ENCODE results near the gene CCR9.

Gene CCR9

DNA sequence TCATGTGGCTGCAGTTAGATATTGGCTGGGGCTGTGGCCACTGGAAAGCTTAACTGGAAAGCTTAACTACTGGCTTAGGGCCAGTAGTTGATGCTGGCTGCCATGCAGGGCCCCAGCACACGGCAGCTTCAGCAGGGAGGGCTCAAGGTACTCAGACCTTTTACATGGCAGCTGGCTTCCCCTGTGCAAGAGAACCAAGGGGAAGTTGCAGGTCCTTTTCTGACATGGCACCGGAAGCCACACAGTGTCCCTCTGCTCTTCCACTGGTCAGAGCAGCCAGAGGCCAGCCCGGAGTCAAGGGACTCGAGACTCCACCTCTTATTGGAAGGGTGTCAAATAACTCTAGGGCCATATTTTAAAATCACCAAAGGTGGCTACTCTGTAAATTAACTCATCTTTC lies 24.5 kb downstream of the CCR9 start:
- FAIRE-seq = no peak

DNA sequence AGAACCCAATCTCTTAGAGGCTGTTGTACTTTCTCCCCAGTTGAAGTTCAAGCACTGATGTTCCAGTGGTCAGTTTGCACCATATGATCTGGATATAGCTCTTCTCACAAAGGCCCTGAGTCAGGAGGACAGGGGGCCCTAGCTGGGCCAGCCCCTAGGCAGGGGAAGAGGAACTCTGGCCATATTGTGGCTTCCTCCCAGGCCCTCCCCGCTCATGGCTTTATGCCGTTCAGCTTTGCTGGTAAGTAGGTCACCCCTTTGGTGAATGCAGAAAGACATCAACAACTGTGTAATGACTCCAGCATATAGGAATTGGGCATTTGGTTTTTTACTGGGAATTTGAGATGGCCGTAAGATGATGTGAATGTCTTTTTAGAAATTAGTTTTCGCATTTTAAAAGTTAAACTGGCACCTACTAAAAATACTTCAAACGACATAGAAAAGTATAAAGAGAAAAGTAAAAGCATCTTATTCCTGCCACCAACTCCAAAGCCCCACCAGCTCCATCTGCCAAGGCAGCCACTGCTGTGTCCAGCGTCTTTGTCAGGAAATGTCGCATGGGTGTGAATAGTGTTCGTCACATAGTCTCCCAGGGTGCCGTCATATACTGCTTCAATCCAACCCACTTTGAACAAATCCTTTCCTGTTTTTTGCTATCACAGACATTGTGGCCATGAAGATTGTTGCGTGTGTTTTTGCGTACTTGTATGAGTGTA lies 25.3 kb downstream of the CCR9 start:
- no peak for FAIRE-seq

DNA sequence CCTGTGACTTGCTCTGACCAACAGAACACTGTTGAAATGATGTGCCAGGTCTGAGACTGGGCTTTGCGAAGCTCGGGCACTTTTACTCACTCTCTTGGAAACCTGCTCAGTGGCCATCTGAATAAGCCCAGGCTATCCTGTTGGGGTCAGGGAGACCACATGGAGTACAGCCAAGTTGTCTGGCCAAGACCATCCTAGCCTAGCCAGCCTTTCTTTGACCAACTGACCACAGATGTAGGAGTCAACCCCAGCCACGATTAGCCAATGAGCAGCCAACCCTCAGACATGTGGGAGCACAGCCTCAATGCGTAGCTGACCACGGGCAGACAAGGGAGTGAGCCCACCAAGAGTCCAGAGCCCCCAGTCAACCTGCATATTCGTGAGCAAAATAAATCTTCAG lies 26.1 kb downstream of the CCR9 start:
- FAIRE-seq = no peak

DNA sequence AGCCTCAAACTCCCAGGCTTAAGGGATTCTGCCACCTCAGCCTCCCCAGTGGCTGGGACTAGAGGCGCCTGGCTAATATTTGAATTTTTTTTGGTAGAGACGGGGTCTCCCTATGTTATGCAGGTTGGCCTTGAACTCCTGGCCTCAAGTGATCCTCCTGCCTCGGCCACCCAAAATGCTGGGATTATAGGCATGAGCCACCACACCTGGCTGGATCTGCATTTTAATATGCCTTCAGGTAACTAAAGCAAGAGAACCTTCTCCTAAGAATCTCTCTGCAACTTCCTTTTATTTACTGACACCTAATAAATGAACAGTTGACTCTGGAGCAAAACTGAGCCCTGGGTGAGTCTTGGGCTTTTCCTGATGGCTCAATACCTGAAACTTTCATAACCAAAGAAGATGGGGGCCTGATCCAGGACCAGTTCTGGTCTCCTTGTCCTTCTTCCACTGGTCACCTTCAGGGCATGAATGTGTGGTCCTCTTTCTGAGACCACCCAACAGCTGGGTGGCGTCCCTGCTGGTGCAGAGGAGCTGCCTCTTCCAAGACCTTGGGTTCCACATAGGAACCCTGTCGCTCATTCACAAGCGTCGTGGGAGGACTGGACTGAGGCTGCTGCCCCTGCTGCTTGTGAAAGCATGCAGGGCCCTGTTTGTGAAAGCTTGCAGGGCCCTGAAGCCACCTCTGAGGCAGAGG lies 28.2 kb downstream of the CCR9 start:
- no peak for FAIRE-seq

DNA sequence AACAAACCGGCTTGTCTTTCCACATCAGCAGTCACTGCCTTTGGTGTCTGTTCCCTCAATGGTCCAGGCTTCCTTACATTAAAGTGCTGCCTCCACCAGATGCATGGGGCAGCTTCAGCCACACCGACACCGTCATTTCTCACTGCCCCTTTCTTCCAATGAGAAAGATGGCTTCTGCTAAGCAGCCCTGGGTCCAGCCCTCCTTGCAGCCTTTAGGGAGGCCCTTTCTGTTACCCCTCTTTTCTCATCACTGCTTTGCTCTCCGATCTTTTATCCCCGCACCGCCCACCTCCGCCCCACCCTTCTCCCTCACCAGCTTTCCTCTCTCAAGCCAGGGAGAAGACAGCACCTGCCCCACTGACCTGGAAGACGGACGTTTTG lies 28.7 kb downstream of the CCR9 start:
- FAIRE-seq = no peak

DNA sequence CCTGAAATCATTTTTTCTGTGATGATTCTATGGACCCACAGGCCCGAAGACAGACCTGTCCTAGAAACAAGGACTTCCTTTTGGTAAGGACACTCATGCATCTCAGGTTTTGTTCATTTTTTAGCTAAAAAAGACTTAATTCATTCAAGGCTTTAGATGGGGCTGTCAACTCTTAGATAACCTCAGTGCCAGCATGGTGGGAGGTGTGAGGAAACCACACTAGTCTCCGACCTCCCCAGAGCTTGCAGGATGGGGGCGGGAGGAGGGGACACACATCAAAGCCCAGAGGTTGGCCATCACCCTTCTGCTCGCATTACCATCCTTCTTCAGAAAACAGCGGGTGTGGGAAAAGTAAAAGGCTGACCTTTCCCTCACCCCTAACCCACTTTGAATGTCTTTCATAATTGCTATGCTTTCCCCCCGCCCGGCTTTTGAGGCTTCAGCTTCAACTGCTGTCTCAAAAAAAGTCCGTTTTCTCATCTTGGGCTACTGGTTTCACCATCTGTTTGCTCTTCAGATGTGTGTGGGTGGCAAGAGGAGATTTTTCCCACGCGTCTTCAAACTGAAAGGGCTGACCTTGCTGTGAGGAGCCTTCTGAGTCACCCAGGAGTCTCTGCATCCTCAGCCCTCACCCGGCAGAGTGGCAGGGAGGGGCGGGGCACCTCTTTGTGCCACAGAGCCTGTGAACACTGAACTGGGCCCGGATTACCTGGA lies 29.3 kb downstream of the CCR9 start:
- FAIRE-seq = no peak

DNA sequence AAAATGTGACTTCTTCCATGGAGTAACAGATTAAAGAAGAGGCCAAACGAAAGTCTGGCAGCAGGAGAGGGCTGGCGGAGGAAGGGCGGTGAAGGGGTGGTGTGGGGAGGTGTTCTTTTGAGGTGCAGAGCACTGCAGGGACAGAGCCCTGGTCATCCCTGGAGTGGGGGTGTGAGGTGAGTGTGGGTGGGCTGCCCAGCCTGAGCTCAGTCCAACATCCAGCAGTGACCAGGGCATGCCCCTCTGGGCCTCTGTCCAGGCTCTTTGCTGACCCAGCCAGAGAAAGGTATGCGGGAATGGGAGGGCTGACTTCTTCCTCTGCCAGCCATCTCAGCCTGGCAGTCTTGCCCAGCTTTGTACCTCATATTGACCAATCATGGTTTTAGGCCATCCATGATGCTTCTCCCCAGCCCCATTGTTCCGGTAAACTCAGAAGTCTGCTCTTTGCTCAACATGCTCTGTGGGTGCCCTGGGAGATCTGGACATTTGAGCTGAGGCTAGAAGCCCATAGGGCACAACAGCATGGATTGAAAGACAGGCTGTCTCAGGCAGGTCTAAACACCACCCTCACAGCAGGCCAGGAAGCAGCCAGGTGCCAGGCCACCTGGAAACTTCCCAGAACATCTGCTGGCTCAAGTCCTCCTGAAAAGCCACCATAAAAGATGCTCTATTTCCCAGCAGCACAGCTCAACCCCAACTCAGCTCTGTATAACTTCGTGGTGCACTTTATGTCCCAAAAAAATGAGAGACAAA lies 31.0 kb downstream of the CCR9 start:
- no peak for FAIRE-seq

DNA sequence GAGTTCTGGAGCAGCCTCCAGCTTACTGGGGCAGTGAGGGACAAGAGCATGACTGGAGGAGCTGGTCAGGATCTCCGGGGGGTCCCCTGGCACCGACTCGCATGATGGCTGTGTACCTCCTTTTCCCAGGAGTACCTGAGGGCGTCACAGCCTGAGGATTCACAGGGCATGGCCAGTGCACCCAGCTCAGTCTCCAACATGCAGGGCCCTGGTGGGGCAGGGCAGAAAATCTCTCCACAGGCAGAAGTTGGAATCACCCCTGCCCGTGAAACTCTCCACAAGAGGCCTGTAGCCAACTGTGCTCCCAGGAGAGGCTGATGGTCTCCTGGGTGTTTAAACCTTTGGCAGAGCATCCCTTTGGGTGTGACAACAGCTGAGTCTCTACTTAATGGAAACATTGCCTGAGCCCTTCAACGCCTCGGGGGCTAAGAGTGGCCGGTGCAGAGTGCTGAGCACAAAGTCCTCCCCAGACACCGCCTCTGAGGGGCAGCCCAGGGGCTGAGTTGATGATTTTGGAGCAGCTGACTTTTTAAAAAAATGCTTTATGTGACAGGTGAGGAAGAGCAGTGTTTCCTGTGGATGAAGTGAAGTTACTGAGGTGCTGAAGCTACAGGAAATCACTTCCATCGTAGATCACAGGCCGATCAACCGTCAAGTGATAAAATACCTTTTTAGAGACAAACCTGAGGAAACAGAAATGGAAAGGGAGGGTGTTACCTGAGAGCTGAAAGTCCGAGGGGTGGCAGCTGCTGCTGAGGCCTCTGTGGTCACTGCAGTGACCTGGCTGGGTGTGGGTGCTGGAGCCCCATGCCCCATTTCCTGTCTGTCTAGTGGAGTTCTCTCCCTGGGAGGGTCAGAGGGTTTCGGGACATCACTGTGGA lies 35.1 kb downstream of the CCR9 start:
- FAIRE-seq = no peak

DNA sequence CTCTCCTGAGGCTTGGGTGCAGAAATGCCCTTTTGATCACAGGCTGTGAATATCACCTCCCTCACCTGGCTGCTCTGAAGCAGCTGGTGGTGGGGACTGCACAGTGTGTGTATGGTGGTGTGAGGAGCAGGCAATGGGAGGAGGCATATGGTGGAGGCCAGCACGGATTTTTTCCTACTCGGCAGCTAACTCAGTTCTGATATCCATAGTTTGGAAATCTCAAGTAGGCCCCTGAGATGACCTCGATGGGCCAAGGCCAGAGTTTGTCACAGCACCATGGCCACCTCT lies 35.6 kb downstream of the CCR9 start:
- no peak for FAIRE-seq

DNA sequence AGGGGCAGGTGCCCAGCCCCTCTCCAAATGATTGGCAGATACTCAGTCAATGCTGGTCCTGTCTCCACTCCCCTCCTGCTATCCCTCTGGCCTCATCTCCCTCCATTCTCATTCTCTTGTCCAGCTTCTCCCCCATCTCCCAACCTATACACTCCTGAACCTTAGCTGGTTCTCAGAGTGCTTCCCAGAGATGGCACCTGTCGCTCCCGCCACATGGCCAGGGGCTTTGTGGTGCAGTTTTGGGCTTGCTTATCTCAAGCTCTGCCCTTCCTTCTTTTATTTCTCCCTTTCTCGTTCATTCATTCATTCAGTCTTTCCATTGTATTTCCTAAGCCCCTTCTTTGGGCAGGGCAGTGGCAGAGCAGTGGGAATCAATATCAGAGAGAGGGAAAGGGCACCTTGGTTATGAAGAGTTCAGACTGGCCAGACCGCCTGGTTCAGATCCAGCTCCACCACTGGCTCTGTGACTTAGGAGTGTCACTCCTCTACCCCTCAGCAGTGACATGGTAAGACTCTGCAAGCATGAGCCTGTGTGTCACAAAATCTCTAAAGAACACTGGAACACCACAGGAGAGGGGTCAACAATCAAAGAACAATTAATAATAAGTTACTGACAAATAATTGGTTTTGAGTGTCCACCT lies 36.7 kb downstream of the CCR9 start:
- FAIRE-seq = no peak

DNA sequence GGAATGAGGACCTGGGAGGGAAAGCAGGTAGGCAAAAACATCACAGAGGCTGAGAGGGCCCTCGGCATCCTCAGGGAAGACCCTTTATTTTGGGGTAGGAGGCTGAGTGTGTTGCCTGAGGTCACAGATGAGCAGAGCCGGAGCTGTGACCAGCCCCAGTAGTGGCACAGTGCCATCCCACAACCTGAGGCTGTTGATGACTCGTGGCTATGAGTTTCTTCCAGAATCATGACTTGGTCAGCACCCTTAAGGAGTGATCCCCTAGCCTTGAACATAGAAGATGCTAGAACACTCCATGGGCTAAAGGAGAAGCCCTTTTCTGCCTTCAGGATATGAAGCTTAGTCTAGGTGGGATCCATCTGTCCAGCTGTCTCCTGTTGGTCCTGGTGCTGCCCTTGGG lies 37.4 kb downstream of the CCR9 start:
- FAIRE-seq = no peak

DNA sequence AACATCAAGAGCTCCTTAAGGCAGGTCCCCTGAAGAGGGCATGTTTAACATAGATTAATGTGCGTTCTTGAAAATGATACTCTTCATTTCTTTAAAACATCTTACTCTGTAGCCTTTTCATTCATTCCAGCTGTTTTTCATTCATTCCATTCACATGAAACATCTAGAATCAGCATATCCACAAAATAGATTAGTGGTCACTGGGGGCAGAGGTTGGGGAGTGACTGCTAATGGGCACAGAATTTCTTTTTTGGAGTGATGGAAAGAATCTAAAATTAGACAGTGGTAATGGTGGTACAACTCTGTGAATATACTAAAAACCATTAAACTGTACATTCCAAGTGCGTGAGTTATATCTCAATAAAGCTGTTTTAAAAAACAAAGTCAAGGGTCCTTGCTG lies 41.5 kb downstream of the CCR9 start:
- no peak for FAIRE-seq

DNA sequence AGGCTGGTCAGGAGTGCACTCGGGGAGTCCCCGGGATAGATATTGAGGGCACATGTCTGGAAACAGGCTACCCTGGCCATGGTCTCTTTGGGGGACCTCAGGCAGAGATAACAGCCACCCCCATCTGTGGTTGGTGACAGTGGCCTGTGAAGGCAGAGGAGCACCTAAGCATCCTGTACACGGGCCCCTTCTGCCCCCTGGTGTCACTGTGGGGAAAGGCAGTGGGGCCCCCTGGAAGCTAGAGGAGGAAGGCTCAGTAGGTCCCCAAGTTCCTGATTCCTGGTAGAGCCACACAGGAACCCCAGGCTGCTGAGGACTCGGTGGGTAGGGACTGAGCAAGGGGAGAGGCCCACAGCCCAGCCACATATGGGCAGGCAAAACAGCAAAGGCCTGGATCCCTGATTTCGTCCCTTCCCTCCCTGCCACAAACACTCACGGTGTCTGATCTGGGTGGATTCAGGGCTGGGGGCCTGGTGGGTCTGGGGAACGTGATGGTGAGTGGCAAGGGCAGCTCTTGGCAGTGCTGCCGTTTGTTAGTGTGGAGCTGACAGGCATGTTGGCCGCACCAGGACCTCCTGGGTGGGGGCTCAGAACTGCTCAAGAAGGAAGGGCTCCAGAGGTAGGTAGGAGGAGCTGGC lies 42.8 kb downstream of the CCR9 start:
- FAIRE-seq = no peak

DNA sequence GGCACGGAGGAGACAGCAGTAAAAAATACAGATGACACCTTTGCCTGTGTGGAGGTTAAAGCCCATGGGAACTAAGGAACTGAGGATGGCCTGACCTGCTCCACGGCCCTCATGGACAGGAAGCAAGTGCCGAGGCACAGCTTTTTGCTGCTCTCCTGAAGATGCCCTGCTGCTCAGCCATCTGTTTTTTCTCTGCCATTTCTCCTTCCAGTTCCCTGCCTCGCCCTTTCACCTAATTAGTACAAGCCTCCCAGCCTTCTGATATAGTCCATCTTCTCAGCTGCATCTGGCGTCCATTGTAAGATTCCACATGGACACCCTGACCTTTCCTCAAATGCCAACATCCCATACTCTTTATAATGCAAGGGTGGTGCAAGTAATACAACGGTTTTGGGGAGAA lies 45.2 kb downstream of the CCR9 start:
- no peak for FAIRE-seq

DNA sequence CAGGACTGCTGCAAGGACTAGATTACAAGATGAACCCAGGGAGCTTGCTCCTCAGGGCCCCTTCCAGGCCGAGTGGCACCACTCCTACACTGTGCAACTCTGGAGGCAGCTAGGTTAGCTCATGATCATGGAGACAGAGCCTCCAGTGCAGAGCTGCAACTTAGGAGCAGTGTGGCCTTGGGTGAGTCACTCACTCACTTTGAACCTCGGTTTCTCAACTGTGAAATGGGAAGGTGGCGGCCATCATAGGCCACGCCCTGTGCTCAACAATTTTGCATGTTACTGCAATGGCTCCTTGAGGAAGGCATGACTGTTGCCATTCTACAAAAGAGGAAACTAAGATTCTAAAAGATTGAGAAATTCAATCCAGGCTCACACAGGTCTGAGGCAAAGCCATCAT lies 45.8 kb downstream of the CCR9 start:
- FAIRE-seq = no peak

DNA sequence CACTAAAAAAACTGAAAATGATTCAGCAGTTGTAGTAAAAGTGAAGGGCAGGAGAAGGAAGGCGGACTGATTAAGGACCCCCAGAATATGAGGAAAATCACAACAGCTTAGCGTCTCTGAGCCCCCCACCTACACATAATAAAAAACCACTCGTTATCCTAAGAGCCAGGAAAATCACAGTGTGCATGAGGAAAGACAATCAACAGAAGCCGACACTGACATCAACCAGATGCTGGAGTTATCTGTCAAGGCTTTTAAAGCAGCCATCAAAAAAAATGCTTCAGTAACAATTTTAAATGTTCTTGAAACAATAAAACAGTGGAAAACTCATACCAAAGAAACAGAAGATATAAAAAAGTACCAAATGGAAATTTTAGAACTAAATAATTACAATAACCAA lies 47.2 kb downstream of the CCR9 start:
- FAIRE-seq = no peak

DNA sequence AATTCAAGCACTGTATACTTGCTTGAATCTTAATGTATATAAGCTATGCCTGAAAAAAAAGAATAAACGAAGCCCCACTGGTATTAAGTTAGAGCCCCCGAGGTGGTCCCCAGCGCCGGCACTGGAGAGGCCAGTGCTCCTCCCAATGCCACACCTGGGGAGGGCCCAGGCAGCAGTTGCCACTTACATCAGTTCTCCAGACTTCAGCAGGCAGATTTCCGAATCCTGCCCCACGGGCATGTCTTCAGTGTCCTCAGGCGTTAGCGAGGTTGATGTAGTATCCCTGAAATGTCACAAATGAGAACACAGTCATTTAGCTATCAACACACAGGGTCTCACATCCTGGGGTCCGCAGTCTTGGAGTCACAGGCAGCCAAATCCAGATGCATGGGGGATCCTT lies 49.9 kb downstream of the CCR9 start:
- FAIRE-seq = no peak

DNA sequence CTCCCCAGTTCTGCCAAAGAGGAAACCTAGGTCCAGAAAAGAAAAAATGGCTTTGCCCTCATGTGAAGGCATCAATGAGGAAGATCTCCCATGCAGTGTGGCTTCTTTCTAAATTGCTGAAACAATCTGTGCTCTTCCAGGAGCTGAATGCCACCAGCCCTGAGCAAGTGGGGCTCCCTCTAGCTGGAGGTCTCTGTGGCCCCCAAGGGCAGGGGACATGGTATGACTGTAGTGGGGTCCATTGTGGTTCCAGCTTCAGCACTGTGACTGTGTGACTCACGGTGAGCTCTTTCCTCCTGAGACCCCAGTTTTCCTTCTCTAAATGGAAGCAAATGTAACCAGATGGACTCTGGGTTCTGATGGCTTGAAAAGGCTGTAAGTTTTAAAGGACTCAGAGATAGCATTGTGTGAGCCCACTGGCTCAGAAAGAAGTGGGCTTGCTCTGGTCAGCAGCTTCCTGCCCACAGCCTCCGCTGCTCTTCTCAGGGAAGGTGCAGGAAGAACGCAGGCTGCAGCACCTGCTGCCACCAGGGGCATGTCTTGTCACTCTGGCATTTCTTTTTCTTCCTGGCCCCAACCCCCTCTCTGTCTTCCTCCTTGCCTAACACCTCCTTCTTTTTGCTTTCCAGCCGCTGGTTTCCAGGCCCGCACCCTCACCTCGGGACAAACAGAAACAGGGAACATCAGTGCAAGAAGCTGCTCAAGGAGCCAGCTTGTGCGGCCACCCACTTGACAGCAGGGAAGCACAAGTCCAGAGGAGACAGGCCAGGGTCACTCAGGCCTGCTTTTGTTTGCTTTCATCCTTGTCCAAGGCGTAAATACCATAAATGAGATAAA lies 51.1 kb downstream of the CCR9 start:
- FAIRE-seq = no peak

DNA sequence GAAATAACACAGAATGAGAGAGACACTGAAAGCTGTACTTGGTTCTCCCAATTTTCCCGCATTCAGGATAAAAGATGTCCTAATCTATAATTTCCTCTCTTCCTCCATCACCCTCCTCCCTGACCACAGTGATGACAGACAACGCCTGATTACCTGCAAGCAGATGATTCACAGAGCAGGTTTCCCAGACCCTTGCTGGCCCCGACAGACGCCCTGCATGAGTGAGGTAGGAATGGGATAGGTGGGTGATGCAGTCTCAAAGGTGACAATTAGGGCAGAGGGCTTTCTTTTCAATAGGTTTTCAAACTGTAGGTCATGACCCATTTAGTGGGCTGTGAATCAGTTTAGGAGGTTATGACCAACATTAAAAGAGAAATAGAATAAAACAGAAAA lies 51.7 kb downstream of the CCR9 start:
- no peak for FAIRE-seq

DNA sequence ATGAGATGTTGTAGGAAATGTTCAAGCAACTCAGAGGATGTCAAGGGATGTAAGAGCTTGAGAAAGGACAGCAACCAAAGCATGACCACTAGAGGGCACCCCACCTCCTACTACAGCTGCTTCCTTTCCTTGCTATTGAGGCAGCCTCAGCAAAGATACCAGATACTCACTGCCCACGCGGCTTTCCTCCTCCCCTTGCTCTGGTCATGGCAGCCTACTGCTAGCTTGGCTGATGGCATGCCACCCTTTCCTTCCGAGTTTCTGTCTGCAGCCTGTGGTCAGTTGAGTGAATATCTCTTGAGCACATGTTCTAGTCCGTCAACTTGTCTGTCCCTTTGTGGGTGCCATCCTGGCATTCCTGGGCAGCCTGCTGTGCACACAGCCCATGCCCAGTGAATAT lies 52.5 kb downstream of the CCR9 start:
- FAIRE-seq = peak; percentile 70

DNA sequence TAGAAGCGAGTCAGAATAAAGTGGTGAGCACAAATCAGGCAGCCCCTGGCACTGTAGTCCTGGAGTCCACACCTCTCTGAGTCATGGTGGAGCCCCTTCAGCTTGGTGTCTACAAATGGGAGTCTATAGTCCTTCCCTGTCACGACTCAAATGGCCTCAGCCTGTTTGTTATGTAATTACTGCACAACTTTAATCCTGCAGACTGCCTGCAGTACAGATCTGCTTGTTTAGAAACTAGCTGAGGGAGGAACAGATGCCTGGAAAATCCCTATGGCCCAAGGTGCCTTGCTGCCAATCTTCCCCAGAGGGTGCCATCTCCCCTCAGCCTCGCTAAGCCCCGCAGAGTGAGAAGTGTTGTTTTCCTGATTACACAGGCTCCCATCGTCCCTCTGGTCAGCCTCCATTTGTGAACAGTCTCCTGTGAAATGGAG lies 53.0 kb downstream of the CCR9 start:
- FAIRE-seq = no peak

Measured in A204.1 (cell line).